Measurements from ENCODE around the gene LCN2. TPM values are rescaled to one million over a fixed set of nuclear protein-coding genes. Genes with fewer than 3 reads are reported as not detected.
A peak's percentile ranks its signal among the peaks of the same experiment; 100 is the strongest.
"Not testable (repeated sequence)": the region's sequence is repeated elsewhere in the genome, so short reads cannot be mapped to it uniquely, and the experiment has no call there.

The LCN2 gene
- total and polyA plus RNA-seq, 2 experiments from 2014 or later: 2.0 TPM; not detected in 1

DNA sequence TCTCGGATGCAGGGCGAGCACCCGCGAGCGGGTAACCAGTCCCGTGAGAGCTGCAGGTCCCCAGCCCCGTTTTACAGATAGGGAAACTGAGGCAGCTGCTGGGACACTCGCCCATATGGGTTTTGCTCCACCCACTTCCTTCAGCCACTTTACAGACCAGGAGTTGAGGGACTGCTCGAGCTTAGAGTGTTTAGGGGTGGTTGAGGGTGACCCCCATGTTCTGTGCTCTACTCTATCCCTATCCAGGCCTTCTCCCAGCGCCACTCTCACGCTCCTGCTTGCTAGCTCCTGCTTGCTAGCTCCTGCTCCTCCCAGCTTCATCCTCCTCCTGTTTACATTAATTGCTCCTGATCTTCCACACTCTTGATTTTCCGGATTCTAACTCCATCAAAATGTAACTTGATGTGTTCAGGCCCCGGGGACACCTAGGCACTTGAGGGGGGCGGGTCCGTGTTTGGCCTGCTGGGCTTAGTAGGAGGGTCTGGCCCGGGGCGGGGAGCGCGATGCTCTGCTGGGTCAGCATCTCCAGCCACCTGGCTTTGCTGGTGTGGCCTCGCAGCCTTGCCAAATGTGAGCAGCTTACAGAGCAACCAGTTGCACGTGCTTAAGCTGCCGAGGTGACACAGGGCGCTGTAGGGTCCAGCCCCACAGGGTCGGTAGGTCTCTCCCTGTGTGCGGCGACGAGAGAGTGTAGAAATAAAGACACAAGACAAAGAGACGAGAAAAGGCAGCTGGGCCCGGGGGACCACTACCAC lies 20.2 kb upstream of the LCN2 start:
- Histone ChIP-seq H3K4me1 (ENCODE audit: insufficient read depth) (peaks cover 12% of the 10 kb centered on the region; the same call in 1 of the 2 replicates), H3K4me2 (peak overlapping the region; percentile 98), H4K20me1 (replicated peaks; ENCODE audit: insufficient read depth) (peaks cover 4% of the 10 kb centered on the region), H3K9me2 (ENCODE audit: insufficient read depth) (no peaks in the 10 kb centered on the region), H3F3A (replicated peaks; ENCODE audit: low read depth) (peaks cover 5% of the 10 kb centered on the region; the same call in 1 of the 2 replicates), H3K79me2 (replicated peaks; ENCODE audit: insufficient read depth) (peaks cover 25% of the 10 kb centered on the region), H3K36me3 (ENCODE audit: insufficient read depth) (no peaks in the 10 kb centered on the region), H3K4me3 (peak overlapping the region; percentile 94), H2AFZ (peak overlapping the region; percentile 97), H3K27ac (ENCODE audit: low read depth) (no peak overlapping the region), H3K27me3 (ENCODE audit: insufficient read depth) (no peaks in the 10 kb centered on the region)
- Mint-ChIP-seq H3K4me1 (peaks cover 17% of the 10 kb centered on the region), H3K9me3 (peaks cover 15% of the 10 kb centered on the region), H3K4me3 (peak overlapping the region; percentile 98), H3K27me3 (ENCODE audit: insufficient read depth, low read depth, poor library complexity) (peaks cover 24% of the 10 kb centered on the region), H3K27ac (no peak overlapping the region), H3K36me3 (ENCODE audit: low read depth) (peaks cover 25% of the 10 kb centered on the region)
- TF ChIP-seq, protein P1, sequence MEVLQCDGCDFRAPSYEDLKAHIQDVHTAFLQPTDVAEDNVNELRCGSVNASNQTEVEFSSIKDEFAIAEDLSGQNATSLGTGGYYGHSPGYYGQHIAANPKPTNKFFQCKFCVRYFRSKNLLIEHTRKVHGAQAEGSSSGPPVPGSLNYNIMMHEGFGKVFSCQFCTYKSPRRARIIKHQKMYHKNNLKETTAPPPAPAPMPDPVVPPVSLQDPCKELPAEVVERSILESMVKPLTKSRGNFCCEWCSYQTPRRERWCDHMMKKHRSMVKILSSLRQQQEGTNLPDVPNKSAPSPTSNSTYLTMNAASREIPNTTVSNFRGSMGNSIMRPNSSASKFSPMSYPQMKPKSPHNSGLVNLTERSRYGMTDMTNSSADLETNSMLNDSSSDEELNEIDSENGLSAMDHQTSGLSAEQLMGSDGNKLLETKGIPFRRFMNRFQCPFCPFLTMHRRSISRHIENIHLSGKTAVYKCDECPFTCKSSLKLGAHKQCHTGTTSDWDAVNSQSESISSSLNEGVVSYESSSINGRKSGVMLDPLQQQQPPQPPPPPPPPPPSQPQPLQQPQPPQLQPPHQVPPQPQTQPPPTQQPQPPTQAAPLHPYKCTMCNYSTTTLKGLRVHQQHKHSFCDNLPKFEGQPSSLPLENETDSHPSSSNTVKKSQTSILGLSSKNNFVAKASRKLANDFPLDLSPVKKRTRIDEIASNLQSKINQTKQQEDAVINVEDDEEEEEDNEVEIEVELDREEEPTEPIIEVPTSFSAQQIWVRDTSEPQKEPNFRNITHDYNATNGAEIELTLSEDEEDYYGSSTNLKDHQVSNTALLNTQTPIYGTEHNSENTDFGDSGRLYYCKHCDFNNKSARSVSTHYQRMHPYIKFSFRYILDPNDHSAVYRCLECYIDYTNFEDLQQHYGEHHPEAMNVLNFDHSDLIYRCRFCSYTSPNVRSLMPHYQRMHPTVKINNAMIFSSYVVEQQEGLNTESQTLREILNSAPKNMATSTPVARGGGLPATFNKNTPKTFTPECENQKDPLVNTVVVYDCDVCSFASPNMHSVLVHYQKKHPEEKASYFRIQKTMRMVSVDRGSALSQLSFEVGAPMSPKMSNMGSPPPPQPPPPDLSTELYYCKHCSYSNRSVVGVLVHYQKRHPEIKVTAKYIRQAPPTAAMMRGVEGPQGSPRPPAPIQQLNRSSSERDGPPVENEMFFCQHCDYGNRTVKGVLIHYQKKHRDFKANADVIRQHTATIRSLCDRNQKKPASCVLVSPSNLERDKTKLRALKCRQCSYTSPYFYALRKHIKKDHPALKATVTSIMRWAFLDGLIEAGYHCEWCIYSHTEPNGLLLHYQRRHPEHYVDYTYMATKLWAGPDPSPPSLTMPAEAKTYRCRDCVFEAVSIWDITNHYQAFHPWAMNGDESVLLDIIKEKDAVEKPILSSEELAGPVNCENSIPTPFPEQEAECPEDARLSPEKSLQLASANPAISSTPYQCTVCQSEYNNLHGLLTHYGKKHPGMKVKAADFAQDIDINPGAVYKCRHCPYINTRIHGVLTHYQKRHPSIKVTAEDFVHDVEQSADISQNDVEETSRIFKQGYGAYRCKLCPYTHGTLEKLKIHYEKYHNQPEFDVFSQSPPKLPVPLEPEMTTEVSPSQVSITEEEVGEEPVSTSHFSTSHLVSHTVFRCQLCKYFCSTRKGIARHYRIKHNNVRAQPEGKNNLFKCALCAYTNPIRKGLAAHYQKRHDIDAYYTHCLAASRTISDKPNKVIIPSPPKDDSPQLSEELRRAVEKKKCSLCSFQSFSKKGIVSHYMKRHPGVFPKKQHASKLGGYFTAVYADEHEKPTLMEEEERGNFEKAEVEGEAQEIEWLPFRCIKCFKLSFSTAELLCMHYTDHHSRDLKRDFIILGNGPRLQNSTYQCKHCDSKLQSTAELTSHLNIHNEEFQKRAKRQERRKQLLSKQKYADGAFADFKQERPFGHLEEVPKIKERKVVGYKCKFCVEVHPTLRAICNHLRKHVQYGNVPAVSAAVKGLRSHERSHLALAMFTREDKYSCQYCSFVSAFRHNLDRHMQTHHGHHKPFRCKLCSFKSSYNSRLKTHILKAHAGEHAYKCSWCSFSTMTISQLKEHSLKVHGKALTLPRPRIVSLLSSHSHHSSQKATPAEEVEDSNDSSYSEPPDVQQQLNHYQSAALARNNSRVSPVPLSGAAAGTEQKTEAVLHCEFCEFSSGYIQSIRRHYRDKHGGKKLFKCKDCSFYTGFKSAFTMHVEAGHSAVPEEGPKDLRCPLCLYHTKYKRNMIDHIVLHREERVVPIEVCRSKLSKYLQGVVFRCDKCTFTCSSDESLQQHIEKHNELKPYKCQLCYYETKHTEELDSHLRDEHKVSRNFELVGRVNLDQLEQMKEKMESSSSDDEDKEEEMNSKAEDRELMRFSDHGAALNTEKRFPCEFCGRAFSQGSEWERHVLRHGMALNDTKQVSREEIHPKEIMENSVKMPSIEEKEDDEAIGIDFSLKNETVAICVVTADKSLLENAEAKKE (CRISPR knock-in tag; IDR thresholded peaks at IDR 0.05): no peak
- TF ChIP-seq JUNB (IDR thresholded peaks at IDR 0.05; ENCODE audit: unreplicated experiment): no peak
- no peak for DNase-seq (ENCODE audit: low spot score)
- ATAC-seq: no peak

DNA sequence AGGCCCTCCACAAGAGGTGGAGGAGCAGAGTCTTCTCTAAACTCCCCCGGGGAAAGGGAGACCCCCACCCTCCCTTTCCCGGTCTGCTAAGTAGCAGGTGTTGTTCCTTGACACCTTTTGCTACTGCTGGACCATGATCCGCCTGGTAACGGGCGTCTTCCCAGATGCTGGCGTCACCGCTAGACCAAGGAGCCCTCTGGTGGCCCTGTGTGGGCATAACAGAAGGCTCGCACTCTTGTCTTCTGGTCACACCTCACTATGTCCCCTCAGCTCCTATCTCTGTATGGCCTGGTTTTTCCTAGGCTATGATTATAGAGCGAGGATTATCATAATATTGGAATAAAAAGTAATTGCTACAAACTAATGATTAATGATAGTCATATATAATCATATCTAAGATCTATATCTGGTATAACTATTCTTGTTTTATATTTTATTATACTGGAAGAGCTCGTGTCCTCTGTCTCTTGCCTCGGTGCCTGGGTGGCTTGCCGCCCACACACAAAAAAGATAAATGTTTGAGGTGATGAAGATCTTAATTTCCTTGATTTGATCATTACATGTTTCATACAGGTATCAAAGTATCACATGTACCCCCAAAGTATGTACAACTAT lies 19.2 kb upstream of the LCN2 start:
- H2AFZ ChIP-seq; H3K36me3 ChIP-seq (ENCODE audit: insufficient read depth); H4K20me1 ChIP-seq (replicated peaks; ENCODE audit: insufficient read depth); H3K27ac ChIP-seq (ENCODE audit: low read depth); H3K9me2 ChIP-seq (ENCODE audit: insufficient read depth); H3K4me2 ChIP-seq; H3K27ac Mint-ChIP-seq; ATAC-seq; H3K4me3 ChIP-seq; H3F3A ChIP-seq (replicated peaks; ENCODE audit: low read depth); H3K27me3 ChIP-seq (ENCODE audit: insufficient read depth); DNase-seq (ENCODE audit: low spot score): not testable (repeated sequence)
- Mint-ChIP-seq H3K27me3 (ENCODE audit: insufficient read depth, low read depth, poor library complexity) (peaks cover 21% of the 10 kb centered on the region), H3K4me3 (peak overlapping the region; percentile 44; the same call in 1 of the 3 replicates), H3K4me1 (peaks cover 17% of the 10 kb centered on the region), H3K9me3 (peaks cover 15% of the 10 kb centered on the region), H3K36me3 (ENCODE audit: low read depth) (peaks cover 14% of the 10 kb centered on the region)
- peak; percentile 60 for TF ChIP-seq CREB1 (CRISPR knock-in tag; IDR thresholded peaks at IDR 0.05; ENCODE audit: low read depth)
- TF ChIP-seq, protein P2, sequence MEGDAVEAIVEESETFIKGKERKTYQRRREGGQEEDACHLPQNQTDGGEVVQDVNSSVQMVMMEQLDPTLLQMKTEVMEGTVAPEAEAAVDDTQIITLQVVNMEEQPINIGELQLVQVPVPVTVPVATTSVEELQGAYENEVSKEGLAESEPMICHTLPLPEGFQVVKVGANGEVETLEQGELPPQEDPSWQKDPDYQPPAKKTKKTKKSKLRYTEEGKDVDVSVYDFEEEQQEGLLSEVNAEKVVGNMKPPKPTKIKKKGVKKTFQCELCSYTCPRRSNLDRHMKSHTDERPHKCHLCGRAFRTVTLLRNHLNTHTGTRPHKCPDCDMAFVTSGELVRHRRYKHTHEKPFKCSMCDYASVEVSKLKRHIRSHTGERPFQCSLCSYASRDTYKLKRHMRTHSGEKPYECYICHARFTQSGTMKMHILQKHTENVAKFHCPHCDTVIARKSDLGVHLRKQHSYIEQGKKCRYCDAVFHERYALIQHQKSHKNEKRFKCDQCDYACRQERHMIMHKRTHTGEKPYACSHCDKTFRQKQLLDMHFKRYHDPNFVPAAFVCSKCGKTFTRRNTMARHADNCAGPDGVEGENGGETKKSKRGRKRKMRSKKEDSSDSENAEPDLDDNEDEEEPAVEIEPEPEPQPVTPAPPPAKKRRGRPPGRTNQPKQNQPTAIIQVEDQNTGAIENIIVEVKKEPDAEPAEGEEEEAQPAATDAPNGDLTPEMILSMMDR (conservative IDR thresholded peaks at IDR 0.05; ENCODE audit: low read depth in 2 of 2): peak in 1 of 2 experiments; percentile 40; a peak in 3 of 4 replicates
- peaks cover 19% of the 10 kb centered on the region for H3K79me2 ChIP-seq (replicated peaks; ENCODE audit: insufficient read depth)
- H3K4me1 ChIP-seq (ENCODE audit: insufficient read depth): peaks cover 12% of the 10 kb centered on the region; the same call in 1 of the 2 replicates

DNA sequence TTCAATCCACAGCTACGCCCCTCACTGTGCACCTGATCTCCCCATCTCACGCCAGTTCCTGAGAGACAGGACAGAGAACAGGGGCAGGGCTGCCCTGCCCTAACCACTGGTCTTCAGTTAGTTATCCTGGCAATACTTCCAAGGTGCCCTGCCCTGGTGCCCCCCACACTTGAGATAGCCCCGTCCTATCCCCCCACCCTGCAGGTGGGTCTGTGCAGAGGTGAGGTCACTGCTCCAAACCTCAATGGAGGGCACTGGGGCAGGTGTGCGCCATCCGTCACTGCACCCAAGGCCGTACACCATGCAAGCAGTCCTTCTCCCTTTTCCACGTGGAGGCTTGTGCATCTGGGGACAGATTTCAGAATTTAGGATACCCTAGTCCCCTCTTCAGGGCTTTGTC lies 18.6 kb upstream of the LCN2 start:
- H3K4me3 Mint-ChIP-seq; H4K20me1 ChIP-seq (replicated peaks; ENCODE audit: insufficient read depth); H3K4me2 ChIP-seq; H2AFZ ChIP-seq; H3F3A ChIP-seq (replicated peaks; ENCODE audit: low read depth); H3K36me3 ChIP-seq (ENCODE audit: insufficient read depth); H3K27ac ChIP-seq (ENCODE audit: low read depth); DNase-seq (ENCODE audit: low spot score); ATAC-seq; H3K27ac Mint-ChIP-seq; H3K4me3 ChIP-seq; H3K27me3 ChIP-seq (ENCODE audit: insufficient read depth); H3K9me2 ChIP-seq (ENCODE audit: insufficient read depth): not testable (repeated sequence)
- Mint-ChIP-seq H3K9me3 (peaks cover 15% of the 10 kb centered on the region), H3K4me1 (peaks cover 13% of the 10 kb centered on the region), H3K27me3 (ENCODE audit: insufficient read depth, low read depth, poor library complexity) (peaks cover 18% of the 10 kb centered on the region), H3K36me3 (ENCODE audit: low read depth) (peaks cover 13% of the 10 kb centered on the region)
- H3K79me2 ChIP-seq (replicated peaks; ENCODE audit: insufficient read depth): peaks cover 16% of the 10 kb centered on the region
- H3K4me1 ChIP-seq (ENCODE audit: insufficient read depth): peaks cover 12% of the 10 kb centered on the region; the same call in 1 of the 2 replicates

All from GM23338 (cell line).